Endodermal cell (in vitro differentiated cells): ENCODE measurements around the gene PIK3CD. TPM values are rescaled to one million over a fixed set of nuclear protein-coding genes. Genes with fewer than 3 reads are reported as not detected.

Experiments used
- DNase-seq: peaks from one replicate; pipeline ENCODE4 v3.0.0-alpha.2; 2017
- H3K27ac ChIP-seq: 2 replicates; pipeline ENCODE4 v1.5.1; 2013; ENCODE audit warnings: mild to moderate bottlenecking, low read depth, low read length, moderate library complexity
- H3K27me3 ChIP-seq: 2 replicates; pipeline ENCODE4 v1.6.1; 2013; ENCODE audit warnings: mild to moderate bottlenecking, low read length, moderate library complexity; ENCODE audit not compliant: insufficient read depth, control insufficient read depth, poor library complexity, severe bottlenecking
- H3K36me3 ChIP-seq: 2 replicates; pipeline ENCODE4 v1.7.0; 2013; ENCODE audit warnings: mild to moderate bottlenecking, low read length, moderate library complexity; ENCODE audit not compliant: control insufficient read depth, insufficient read depth
- H3K4me1 ChIP-seq: one replicate; pipeline ENCODE4 v1.7.0; 2013; ENCODE audit warnings: low read length; ENCODE audit not compliant: control insufficient read depth, insufficient read depth
- H3K4me3 ChIP-seq: 2 replicates; pipeline ENCODE4 v1.5.1; 2013; ENCODE audit warnings: mild to moderate bottlenecking, low read length, moderate library complexity
- H3K9ac ChIP-seq: 2 replicates; pipeline ENCODE4 v1.6.1; 2013; ENCODE audit warnings: mild to moderate bottlenecking, low read length, moderate library complexity; ENCODE audit not compliant: poor library complexity, severe bottlenecking; ENCODE audit errors: extremely low read depth
- H3K9me3 ChIP-seq: 2 replicates; pipeline ENCODE4 v1.6.1; 2013; ENCODE audit warnings: mild to moderate bottlenecking, low read length, moderate library complexity; ENCODE audit not compliant: control insufficient read depth
- H3K27ac Mint-ChIP-seq: 2 replicates; pipeline ENCODE4 v1.8.0; 2020; ENCODE audit warnings: mixed read lengths
- H3K27me3 Mint-ChIP-seq: 2 replicates; pipeline ENCODE4 v1.8.0; 2021; ENCODE audit warnings: mild to moderate bottlenecking, mixed read lengths; ENCODE audit not compliant: insufficient read depth
- H3K36me3 Mint-ChIP-seq: 2 replicates; pipeline ENCODE4 v1.8.0; 2020; ENCODE audit warnings: low read depth, mixed read lengths
- H3K4me1 Mint-ChIP-seq: 2 replicates; pipeline ENCODE4 v1.8.0; 2020; ENCODE audit warnings: mixed read lengths
- H3K4me3 Mint-ChIP-seq: 2 replicates; pipeline ENCODE4 v1.8.0; 2020; ENCODE audit warnings: mild to moderate bottlenecking, moderate library complexity, mixed read lengths
- H3K9me3 Mint-ChIP-seq: 2 replicates; pipeline ENCODE4 v1.8.0; 2020; ENCODE audit warnings: mild to moderate bottlenecking, mixed read lengths
- CTCF ChIP-seq: fragments of 200-600 bp; sonication (generic); conservative IDR thresholded peaks from 2 replicates; pipeline ENCODE4 v1.5.0; 2021; ENCODE audit warnings: antibody characterized with exemption, mild to moderate bottlenecking
- WGBS, 2 experiments: methylation state at CpG; one replicate each; pipeline versions ENCODE4 v1.1.5 to v1.1.7; 2013; ENCODE audit warnings: missing lambda C conversion rate in 2 of 2, mixed read lengths in 1 of 2; ENCODE audit not compliant: insufficient coverage in 1 of 2, insufficient read length in 1 of 2; 5-methylcytosine and 5-hydroxymethylcytosine counted together
- total RNA-seq, 2 donors: library from RNA; stranded (reverse); fragmentation: NEBNext Ultra II Directional in 1 of 2; extraction: Animal tissue kit (Norgen Biotek cat#: 25700) in 1 of 2; gene quantifications; 2 replicates in 1 of 2; 3 replicates in 1 of 2; pipeline ENCODE4 v1.2.1, GENCODE V29; 2021

The PIK3CD gene
- total RNA-seq, 2 donors from 2014 or later = 13.9 to 14.2 TPM

GRCh38 chr1:9715536-9716226 lies 64.2 kb downstream of the PIK3CD start:
- H3K9me3 Mint-ChIP-seq = no peaks in the 10 kb centered on the region
- 94 to 95% methylated on average over 36 to 40 of the region's 40 CpGs for WGBS, 2 experiments
- H3K27ac Mint-ChIP-seq = no peak overlapping the region
- no peak overlapping the region for H3K4me3 ChIP-seq
- no peak for DNase-seq
- no peak overlapping the region for H3K27ac ChIP-seq
- H3K36me3 ChIP-seq = no peaks in the 10 kb centered on the region
- H3K4me1 ChIP-seq = no peaks in the 10 kb centered on the region
- peaks cover 15% of the 10 kb centered on the region for H3K4me1 Mint-ChIP-seq
- no peak for TF ChIP-seq CTCF
- no peaks in the 10 kb centered on the region for H3K27me3 Mint-ChIP-seq
- no peak overlapping the region for H3K4me3 Mint-ChIP-seq
- no peaks in the 10 kb centered on the region for H3K27me3 ChIP-seq
- H3K36me3 Mint-ChIP-seq = peaks cover 14% of the 10 kb centered on the region
- no peaks in the 10 kb centered on the region for H3K9me3 ChIP-seq
- H3K9ac ChIP-seq = no peak overlapping the region

GRCh38 chr1:9716404-9717192 lies 65.1 kb downstream of the PIK3CD start:
- H3K27ac Mint-ChIP-seq = peak overlapping the region; percentile 55
- H3K27me3 Mint-ChIP-seq = no peaks in the 10 kb centered on the region
- peaks cover 15% of the 10 kb centered on the region for H3K4me1 Mint-ChIP-seq
- H3K4me1 ChIP-seq = no peaks in the 10 kb centered on the region
- H3K9me3 Mint-ChIP-seq = no peaks in the 10 kb centered on the region
- peaks cover 7% of the 10 kb centered on the region for H3K36me3 Mint-ChIP-seq
- H3K27ac ChIP-seq = no peak overlapping the region
- no peak overlapping the region for H3K9ac ChIP-seq
- H3K36me3 ChIP-seq = no peaks in the 10 kb centered on the region
- H3K9me3 ChIP-seq = no peaks in the 10 kb centered on the region
- H3K27me3 ChIP-seq = no peaks in the 10 kb centered on the region
- no peak for DNase-seq
- H3K4me3 ChIP-seq = no peak overlapping the region
- WGBS, 2 experiments = 94 to 99% methylated on average over 15 to 29 of the region's 29 CpGs
- no peak overlapping the region for H3K4me3 Mint-ChIP-seq
- TF ChIP-seq CTCF = no peak

GRCh38 chr1:9717193-9718005 lies 65.9 kb downstream of the PIK3CD start:
- peaks cover 9% of the 10 kb centered on the region for H3K36me3 Mint-ChIP-seq
- peaks cover 15% of the 10 kb centered on the region for H3K4me1 Mint-ChIP-seq
- Histone ChIP-seq H3K4me1 (no peaks in the 10 kb centered on the region), H3K9me3 (no peaks in the 10 kb centered on the region), H3K9ac (no peak overlapping the region), H3K27ac (no peak overlapping the region), H3K4me3 (no peak overlapping the region), H3K27me3 (no peaks in the 10 kb centered on the region), H3K36me3 (no peaks in the 10 kb centered on the region)
- DNase-seq = peak; percentile 87
- TF ChIP-seq CTCF = no peak
- peak overlapping the region; percentile 92 for H3K27ac Mint-ChIP-seq
- peak overlapping the region; percentile 36 for H3K4me3 Mint-ChIP-seq
- WGBS, 2 experiments = 84 to 88% methylated on average over 15 to 25 of the region's 25 CpGs
- H3K9me3 Mint-ChIP-seq = no peaks in the 10 kb centered on the region
- no peaks in the 10 kb centered on the region for H3K27me3 Mint-ChIP-seq
